OCI-LY1 (cell line): ENCODE data around the gene KCNIP4.

Experiments
- H2AFZ ChIP-seq: fragments of 200-600 bp; sonication (generic), shearing (Covaris generic); 2 replicates; pipeline ENCODE4 v1.6.0; 2014; ENCODE audit warnings: antibody characterized with exemption, mild to moderate bottlenecking, low read length
- H3F3A ChIP-seq: fragments of 200-600 bp; sonication (generic), shearing (Covaris generic); 2 replicates; pipeline ENCODE4 v1.6.0; 2014; ENCODE audit warnings: mild to moderate bottlenecking, antibody characterized with exemption, low read length, moderate library complexity; ENCODE audit not compliant: insufficient read depth
- H3K27ac ChIP-seq: fragments of 200-600 bp; sonication (generic); 2 replicates; pipeline ENCODE4 v1.5.1; 2014; ENCODE audit warnings: low read length, mixed run types, mild to moderate bottlenecking, low read depth; ENCODE audit not compliant: poor library complexity, severe bottlenecking
- H3K27me3 ChIP-seq: fragments of 200-600 bp; sonication (generic); 2 replicates; pipeline ENCODE4 v1.6.0; 2014; ENCODE audit warnings: antibody characterized with exemption, mild to moderate bottlenecking, low read length, moderate library complexity; ENCODE audit not compliant: insufficient read depth
- H3K36me3 ChIP-seq: fragments of 200-600 bp; sonication (generic); 2 replicates; pipeline ENCODE4 v1.6.1; 2014; ENCODE audit warnings: mild to moderate bottlenecking, antibody characterized with exemption, low read length, moderate library complexity, mixed read lengths; ENCODE audit not compliant: insufficient read depth
- H3K4me1 ChIP-seq: fragments of 200-600 bp; sonication (generic); 2 replicates; pipeline ENCODE4 v1.5.1; 2014; ENCODE audit warnings: mild to moderate bottlenecking, low read length, moderate library complexity; ENCODE audit not compliant: insufficient read depth, severe bottlenecking
- H3K4me2 ChIP-seq: fragments of 200-600 bp; sonication (generic), shearing (Covaris generic); 2 replicates; pipeline ENCODE4 v1.6.1; 2014; ENCODE audit warnings: low read length
- H3K4me3 ChIP-seq: fragments of 200-600 bp; sonication (generic); 2 replicates; pipeline ENCODE4 v1.5.1; 2014; ENCODE audit warnings: low read length, low read depth, mild to moderate bottlenecking, mixed read lengths; ENCODE audit not compliant: poor library complexity, severe bottlenecking
- H3K79me2 ChIP-seq: fragments of 200-600 bp; shearing (Covaris generic); 2 replicates; pipeline ENCODE4 v1.6.1; 2016; ENCODE audit warnings: mixed run types, low read length, mixed read lengths; ENCODE audit not compliant: insufficient read depth
- H3K9ac ChIP-seq: fragments of 200-600 bp; sonication (generic), shearing (Covaris generic); 2 replicates; pipeline ENCODE4 v1.6.1; 2014; ENCODE audit warnings: mild to moderate bottlenecking, low read length, mixed read lengths
- H3K9me2 ChIP-seq: fragments of 200-600 bp; sonication (generic), shearing (Covaris generic); 2 replicates; pipeline ENCODE4 v1.6.1; 2014; ENCODE audit warnings: low read depth, mild to moderate bottlenecking, low read length, mixed read lengths
- H3K9me3 ChIP-seq: fragments of 200-600 bp; shearing (Covaris generic); 2 replicates; pipeline ENCODE4 v1.6.1; 2014; ENCODE audit warnings: low read length, mixed read lengths
- H4K20me1 ChIP-seq: fragments of 200-600 bp; sonication (generic), shearing (Covaris generic); 2 replicates; pipeline ENCODE4 v1.6.0; 2016; ENCODE audit warnings: mild to moderate bottlenecking, low read length; ENCODE audit not compliant: insufficient read depth
- EZH2 ChIP-seq: fragments of 200-600 bp; sonication (generic), shearing (Covaris generic); IDR thresholded peaks from 2 replicates; pipeline ENCODE4 v1.8.0; 2017; ENCODE audit warnings: borderline replicate concordance, mixed run types, mild to moderate bottlenecking, antibody characterized with exemption, low read length, moderate library complexity, mixed read lengths
- TF ChIP-seq, protein P1 (sequence below): fragments of 200-600 bp; sonication (generic), shearing (Covaris generic); IDR thresholded peaks from 2 replicates; pipeline ENCODE4 v1.5.1; 2017; ENCODE audit warnings: mild to moderate bottlenecking, antibody characterized with exemption, low read length, moderate library complexity, mixed read lengths

KCNIP4 gene

DNA sequence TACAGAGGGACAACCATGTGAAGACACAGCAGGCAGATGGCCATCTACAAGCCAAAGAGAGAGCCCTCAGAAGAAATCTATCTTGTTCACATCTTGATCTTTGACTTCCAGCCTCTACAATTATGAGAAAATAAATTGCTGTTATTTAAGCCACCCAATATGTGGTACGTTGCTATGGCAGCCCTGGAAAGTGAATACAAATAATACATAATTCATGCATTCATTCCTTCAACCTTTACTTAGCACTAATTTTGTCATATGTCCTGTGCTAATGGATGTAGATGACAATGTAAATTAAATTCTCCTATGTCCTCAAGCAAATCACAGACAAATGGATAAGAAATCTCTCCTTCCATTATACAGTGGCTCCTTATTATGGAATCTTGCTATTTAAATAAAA is 886.7 kb downstream of the KCNIP4 start:
- H3K36me3 ChIP-seq: no peaks in the 10 kb centered on the region
- no peak overlapping the region for H2AFZ ChIP-seq
- TF ChIP-seq, protein P1, sequence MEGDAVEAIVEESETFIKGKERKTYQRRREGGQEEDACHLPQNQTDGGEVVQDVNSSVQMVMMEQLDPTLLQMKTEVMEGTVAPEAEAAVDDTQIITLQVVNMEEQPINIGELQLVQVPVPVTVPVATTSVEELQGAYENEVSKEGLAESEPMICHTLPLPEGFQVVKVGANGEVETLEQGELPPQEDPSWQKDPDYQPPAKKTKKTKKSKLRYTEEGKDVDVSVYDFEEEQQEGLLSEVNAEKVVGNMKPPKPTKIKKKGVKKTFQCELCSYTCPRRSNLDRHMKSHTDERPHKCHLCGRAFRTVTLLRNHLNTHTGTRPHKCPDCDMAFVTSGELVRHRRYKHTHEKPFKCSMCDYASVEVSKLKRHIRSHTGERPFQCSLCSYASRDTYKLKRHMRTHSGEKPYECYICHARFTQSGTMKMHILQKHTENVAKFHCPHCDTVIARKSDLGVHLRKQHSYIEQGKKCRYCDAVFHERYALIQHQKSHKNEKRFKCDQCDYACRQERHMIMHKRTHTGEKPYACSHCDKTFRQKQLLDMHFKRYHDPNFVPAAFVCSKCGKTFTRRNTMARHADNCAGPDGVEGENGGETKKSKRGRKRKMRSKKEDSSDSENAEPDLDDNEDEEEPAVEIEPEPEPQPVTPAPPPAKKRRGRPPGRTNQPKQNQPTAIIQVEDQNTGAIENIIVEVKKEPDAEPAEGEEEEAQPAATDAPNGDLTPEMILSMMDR: no peak
- no peak for TF ChIP-seq EZH2
- H3K4me2 ChIP-seq: no peak overlapping the region
- no peaks in the 10 kb centered on the region for H3K79me2 ChIP-seq
- H3K9me2 ChIP-seq: no peaks in the 10 kb centered on the region
- H3K4me3 ChIP-seq: no peak overlapping the region
- no peaks in the 10 kb centered on the region for H3K27me3 ChIP-seq
- no peaks in the 10 kb centered on the region for H3K9me3 ChIP-seq
- no peaks in the 10 kb centered on the region for H3F3A ChIP-seq
- H3K4me1 ChIP-seq: no peaks in the 10 kb centered on the region
- no peak overlapping the region for H3K9ac ChIP-seq
- no peak overlapping the region for H3K27ac ChIP-seq
- no peaks in the 10 kb centered on the region for H4K20me1 ChIP-seq

DNA sequence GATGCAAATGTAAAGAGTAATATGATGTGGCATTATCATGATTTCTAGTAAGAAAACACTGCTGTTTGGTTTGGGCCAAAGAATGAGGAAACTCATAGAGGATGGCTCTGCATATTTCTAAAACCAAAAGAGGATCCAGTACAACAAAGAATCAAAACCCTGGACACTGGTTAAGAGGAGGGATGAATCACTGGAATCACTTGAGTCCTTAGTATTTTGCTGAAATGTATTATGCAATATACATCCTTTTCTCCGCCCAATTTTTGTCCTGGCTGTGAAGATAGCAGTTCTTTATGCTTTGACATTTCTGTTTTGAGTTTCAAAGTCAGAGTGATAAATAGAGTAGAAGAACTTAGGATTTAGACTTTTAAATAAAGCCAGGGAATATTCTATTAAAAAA is 902.4 kb downstream of the KCNIP4 start:
- no peaks in the 10 kb centered on the region for H3K9me2 ChIP-seq
- H2AFZ ChIP-seq: no peak overlapping the region
- H3K9ac ChIP-seq: no peak overlapping the region
- H3K27ac ChIP-seq: no peak overlapping the region
- H4K20me1 ChIP-seq: no peaks in the 10 kb centered on the region
- TF ChIP-seq, protein P1: no peak
- no peaks in the 10 kb centered on the region for H3K27me3 ChIP-seq
- no peaks in the 10 kb centered on the region for H3F3A ChIP-seq
- H3K36me3 ChIP-seq: no peaks in the 10 kb centered on the region
- no peaks in the 10 kb centered on the region for H3K4me1 ChIP-seq
- no peaks in the 10 kb centered on the region for H3K9me3 ChIP-seq
- no peaks in the 10 kb centered on the region for H3K79me2 ChIP-seq
- no peak overlapping the region for H3K4me2 ChIP-seq
- H3K4me3 ChIP-seq: no peak overlapping the region

DNA sequence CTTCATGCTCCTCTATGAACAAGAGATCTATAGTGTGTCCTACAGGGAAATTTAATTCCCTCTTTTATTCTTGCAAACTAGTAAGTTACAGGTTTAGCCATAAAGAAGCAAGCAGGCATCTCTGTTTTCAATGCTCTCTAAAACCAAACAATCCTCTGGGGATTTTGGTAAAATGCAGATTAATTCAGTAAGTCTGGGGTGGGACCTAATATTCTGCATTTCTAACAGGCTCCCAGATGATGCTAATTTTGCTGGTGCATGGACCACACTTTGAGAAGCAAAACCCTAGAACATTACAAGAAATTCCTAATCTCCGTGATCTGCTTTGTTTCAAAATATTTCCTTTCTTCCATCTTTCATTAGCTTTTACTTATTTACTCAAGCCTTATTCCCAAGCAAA is 903.5 kb downstream of the KCNIP4 start:
- Histone ChIP-seq H2AFZ (no peak overlapping the region), H3K4me3 (no peak overlapping the region), H3K9me3 (no peaks in the 10 kb centered on the region), H3K9ac (no peak overlapping the region), H4K20me1 (no peaks in the 10 kb centered on the region), H3K36me3 (no peaks in the 10 kb centered on the region), H3K4me2 (no peak overlapping the region), H3K9me2 (no peaks in the 10 kb centered on the region), H3K4me1 (no peaks in the 10 kb centered on the region), H3K27ac (no peak overlapping the region), H3K27me3 (no peaks in the 10 kb centered on the region), H3F3A (no peaks in the 10 kb centered on the region), H3K79me2 (no peaks in the 10 kb centered on the region)
- no peak for TF ChIP-seq EZH2
- TF ChIP-seq, protein P1: no peak
